ENCODE data around the gene LAMC3.

The LAMC3 gene

GRCh38 chr9:130983970-130984369 lies 25.0 kb upstream of the LAMC3 start:
- no peak overlapping the region for H2AFZ ChIP-seq (ENCODE audit: low read depth)
- H3K27me3 ChIP-seq (ENCODE audit: insufficient read depth, low read depth), result peaks cover 96% of the 10 kb centered on the region
- TF ChIP-seq CTCF (conservative IDR thresholded peaks at IDR 0.05; ENCODE audit: low read depth, low read length), result no peak
- no peaks in the 10 kb centered on the region for H3K36me3 ChIP-seq (ENCODE audit: insufficient read depth)
- H3K4me2 ChIP-seq, result no peak overlapping the region
- H3K4me1 ChIP-seq (ENCODE audit: low read depth, poor library complexity, severe bottlenecking), result no peaks in the 10 kb centered on the region
- no peaks in the 10 kb centered on the region for H4K20me1 ChIP-seq (ENCODE audit: insufficient read depth)
- H3K79me2 ChIP-seq (ENCODE audit: insufficient read depth, low read depth), result no peaks in the 10 kb centered on the region
- H3K9ac ChIP-seq, result no peak overlapping the region
- no peak overlapping the region for H3K27ac ChIP-seq
- no peak overlapping the region for H3K4me3 ChIP-seq (IDR thresholded peaks at IDR 0.05; ENCODE audit: insufficient read depth, low read depth, low read length)

- no peaks in the 10 kb centered on the region for H4K20me1 ChIP-seq (ENCODE audit: insufficient read depth)
- H3K4me3 ChIP-seq (IDR thresholded peaks at IDR 0.05; ENCODE audit: insufficient read depth, low read depth, low read length), result no peak overlapping the region
- H3K4me2 ChIP-seq, result no peak overlapping the region
- no peaks in the 10 kb centered on the region for H3K79me2 ChIP-seq (ENCODE audit: insufficient read depth, low read depth)
- no peak overlapping the region for H3K27ac ChIP-seq
- no peak overlapping the region for H3K9ac ChIP-seq
- H2AFZ ChIP-seq (ENCODE audit: low read depth), result no peak overlapping the region
- no peaks in the 10 kb centered on the region for H3K4me1 ChIP-seq (ENCODE audit: low read depth, poor library complexity, severe bottlenecking)
- no peaks in the 10 kb centered on the region for H3K36me3 ChIP-seq (ENCODE audit: insufficient read depth)
- H3K27me3 ChIP-seq (ENCODE audit: insufficient read depth, low read depth), result peaks cover 97% of the 10 kb centered on the region
- TF ChIP-seq CTCF (conservative IDR thresholded peaks at IDR 0.05; ENCODE audit: low read depth, low read length), result no peak
Measured at GRCh38 chr9:130984521-130984920, 24.5 kb upstream of the LAMC3 start.

- Histone ChIP-seq H3K4me3 (IDR thresholded peaks at IDR 0.05; ENCODE audit: insufficient read depth, low read depth, low read length) (no peak overlapping the region), H3K27me3 (ENCODE audit: insufficient read depth, low read depth) (peaks cover 97% of the 10 kb centered on the region)
Measured at GRCh38 chr9:130985029-130985428, 23.9 kb upstream of the LAMC3 start.

GRCh38 chr9:130985606-130986162 lies 23.3 kb upstream of the LAMC3 start:
- H2AFZ ChIP-seq (ENCODE audit: low read depth), result no peak overlapping the region
- H4K20me1 ChIP-seq (ENCODE audit: insufficient read depth), result no peaks in the 10 kb centered on the region
- H3K4me3 ChIP-seq (IDR thresholded peaks at IDR 0.05; ENCODE audit: insufficient read depth, low read depth, low read length), result no peak overlapping the region
- H3K36me3 ChIP-seq (ENCODE audit: insufficient read depth), result no peaks in the 10 kb centered on the region
- no peak for TF ChIP-seq CTCF (conservative IDR thresholded peaks at IDR 0.05; ENCODE audit: low read depth, low read length)
- H3K4me1 ChIP-seq (ENCODE audit: low read depth, poor library complexity, severe bottlenecking), result no peaks in the 10 kb centered on the region
- H3K79me2 ChIP-seq (ENCODE audit: insufficient read depth, low read depth), result no peaks in the 10 kb centered on the region
- H3K27ac ChIP-seq, result no peak overlapping the region
- no peak overlapping the region for H3K4me2 ChIP-seq
- H3K27me3 ChIP-seq (ENCODE audit: insufficient read depth, low read depth), result peaks cover 97% of the 10 kb centered on the region
- no peak overlapping the region for H3K9ac ChIP-seq

More at GRCh38 chr9:130985029-130985428, 23.9 kb upstream of the LAMC3 start:
- Histone ChIP-seq H3K36me3 (ENCODE audit: insufficient read depth) (no peaks in the 10 kb centered on the region), H3K9ac (no peak overlapping the region), H3K79me2 (ENCODE audit: insufficient read depth, low read depth) (no peaks in the 10 kb centered on the region), H2AFZ (ENCODE audit: low read depth) (no peak overlapping the region), H4K20me1 (ENCODE audit: insufficient read depth) (no peaks in the 10 kb centered on the region), H3K4me2 (no peak overlapping the region), H3K4me1 (ENCODE audit: low read depth, poor library complexity, severe bottlenecking) (no peaks in the 10 kb centered on the region), H3K27ac (no peak overlapping the region)
- no peak for TF ChIP-seq CTCF (conservative IDR thresholded peaks at IDR 0.05; ENCODE audit: low read depth, low read length)

Data from KMS-11 (cell line).